Measurements from ENCODE around the gene KIAA1217.

KIAA1217 gene

DNA sequence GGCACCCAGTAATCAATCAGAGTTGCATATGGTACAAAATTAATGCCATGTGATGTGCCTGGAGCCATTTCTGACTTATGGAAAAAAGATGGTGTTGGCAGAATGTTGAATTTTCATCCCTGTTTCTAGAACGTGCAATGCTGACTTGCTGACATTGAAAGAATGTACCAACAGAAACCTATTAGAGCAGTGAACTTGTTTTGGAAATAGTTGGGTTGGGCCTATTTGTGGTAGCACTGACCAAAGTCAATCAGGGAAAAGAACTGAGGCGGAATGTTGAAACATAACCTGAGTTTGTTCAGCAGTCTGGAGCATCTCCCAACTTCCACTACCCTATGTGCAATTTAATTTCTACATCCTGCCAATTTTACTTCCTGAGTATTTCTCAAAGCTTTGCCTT, 11.7 kb upstream of the KIAA1217 start:
- no peak overlapping the region for H3K4me3 ChIP-seq (ENCODE audit: control insufficient read depth, low read depth, low read length)
- no peak for TF ChIP-seq CTCF (IDR thresholded peaks at IDR 0.05; ENCODE audit: control insufficient read depth, insufficient read depth, low read depth, low read length, missing control alignments)
- no peak for DNase-seq (ENCODE audit: low read depth)

DNA sequence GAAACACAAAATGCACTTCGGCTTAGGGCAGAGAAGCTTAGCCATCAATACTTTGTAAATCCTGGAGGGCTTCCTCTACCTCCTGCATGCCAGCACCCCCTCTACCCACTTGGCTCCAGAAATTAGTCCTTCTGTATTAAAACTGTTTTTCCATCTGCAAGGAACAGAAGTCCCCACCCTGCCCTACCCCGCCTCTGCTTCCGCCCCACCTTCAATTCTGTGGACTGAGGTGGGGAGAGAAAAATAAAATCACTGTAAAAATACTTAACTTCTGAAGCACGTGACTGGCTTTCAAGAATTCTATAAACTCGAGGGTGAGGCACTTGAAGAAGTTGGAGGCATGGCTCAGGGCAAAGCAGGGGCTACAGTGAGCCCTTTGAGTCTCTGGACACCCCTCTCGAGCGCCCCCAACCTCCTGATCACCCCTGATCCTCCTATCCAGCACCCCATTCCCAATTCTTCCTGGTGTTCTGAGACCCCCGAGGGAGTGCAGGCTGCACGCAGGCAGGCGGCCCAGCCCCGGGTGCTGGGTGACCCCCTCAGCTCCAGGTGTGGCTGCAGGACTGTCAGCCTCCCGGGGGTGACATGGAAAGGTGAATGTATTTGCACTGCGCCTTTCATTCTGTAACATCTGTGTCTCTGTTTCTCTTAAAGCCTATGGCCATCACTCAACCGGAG, 7.3 kb upstream of the KIAA1217 start:
- DNase-seq (ENCODE audit: low read depth) = no peak
- H3K4me3 ChIP-seq (ENCODE audit: control insufficient read depth, low read depth, low read length) = no peak overlapping the region
- no peak for TF ChIP-seq CTCF (IDR thresholded peaks at IDR 0.05; ENCODE audit: control insufficient read depth, insufficient read depth, low read depth, low read length, missing control alignments)

DNA sequence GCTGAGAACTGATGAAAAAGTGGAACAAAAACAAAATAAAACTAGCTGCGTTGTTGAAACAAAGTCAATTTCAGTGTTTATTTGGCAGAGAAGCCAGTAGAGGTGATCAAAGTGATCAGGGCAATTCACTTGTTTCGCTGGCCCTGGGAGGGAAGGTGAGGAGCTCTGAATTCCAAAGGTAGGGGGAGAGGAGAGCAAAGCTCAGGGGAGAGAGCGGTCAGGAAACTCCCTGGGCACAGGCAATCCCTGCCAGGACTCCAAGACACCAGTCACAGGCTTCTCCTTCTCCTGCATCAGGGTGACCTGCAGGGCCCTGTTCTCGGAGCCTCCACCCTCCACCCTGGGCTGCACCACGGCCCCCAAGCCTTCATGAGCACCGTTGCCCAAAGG, 6.8 kb upstream of the KIAA1217 start:
- no peak for TF ChIP-seq CTCF (IDR thresholded peaks at IDR 0.05; ENCODE audit: control insufficient read depth, insufficient read depth, low read depth, low read length, missing control alignments)
- no peak for DNase-seq (ENCODE audit: low read depth)
- no peak overlapping the region for H3K4me3 ChIP-seq (ENCODE audit: control insufficient read depth, low read depth, low read length)

- DNase-seq (ENCODE audit: low read depth) = no peak
- H3K4me3 ChIP-seq (ENCODE audit: control insufficient read depth, low read depth, low read length) = no peak overlapping the region
- no peak for TF ChIP-seq CTCF (IDR thresholded peaks at IDR 0.05; ENCODE audit: control insufficient read depth, insufficient read depth, low read depth, low read length, missing control alignments)
Measured at GRCh38 chr10:24205821-24206220, 3.1 kb upstream of the KIAA1217 start.

- H3K4me3 ChIP-seq (ENCODE audit: control insufficient read depth, low read depth, low read length) = no peak overlapping the region
- no peak for DNase-seq (ENCODE audit: low read depth)
- no peak for TF ChIP-seq CTCF (IDR thresholded peaks at IDR 0.05; ENCODE audit: control insufficient read depth, insufficient read depth, low read depth, low read length, missing control alignments)
Measured at GRCh38 chr10:24206334-24206733, 2.6 kb upstream of the KIAA1217 start.

DNA sequence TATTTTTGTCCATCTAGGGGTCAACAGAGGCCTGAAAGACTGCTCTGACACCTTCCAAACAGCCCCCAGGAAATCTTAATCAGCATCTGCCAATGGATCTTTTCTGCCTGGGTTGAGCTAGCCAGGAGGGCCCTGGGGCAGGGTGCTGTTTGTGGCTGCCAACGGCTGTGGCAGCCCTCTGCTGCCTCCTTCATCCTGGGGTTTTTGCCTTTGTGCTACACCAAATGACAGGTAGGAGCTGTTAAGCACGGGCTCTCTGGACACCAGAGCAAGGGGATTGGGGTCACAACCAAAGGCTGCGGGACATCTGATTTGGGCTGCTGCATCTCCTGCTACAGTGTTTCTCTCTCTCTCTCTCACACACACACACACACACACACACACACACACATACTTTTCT, 2.0 kb upstream of the KIAA1217 start:
- no peak for DNase-seq (ENCODE audit: low read depth)
- no peak overlapping the region for H3K4me3 ChIP-seq (ENCODE audit: control insufficient read depth, low read depth, low read length)
- TF ChIP-seq CTCF (IDR thresholded peaks at IDR 0.05; ENCODE audit: control insufficient read depth, insufficient read depth, low read depth, low read length, missing control alignments) = no peak

DNA sequence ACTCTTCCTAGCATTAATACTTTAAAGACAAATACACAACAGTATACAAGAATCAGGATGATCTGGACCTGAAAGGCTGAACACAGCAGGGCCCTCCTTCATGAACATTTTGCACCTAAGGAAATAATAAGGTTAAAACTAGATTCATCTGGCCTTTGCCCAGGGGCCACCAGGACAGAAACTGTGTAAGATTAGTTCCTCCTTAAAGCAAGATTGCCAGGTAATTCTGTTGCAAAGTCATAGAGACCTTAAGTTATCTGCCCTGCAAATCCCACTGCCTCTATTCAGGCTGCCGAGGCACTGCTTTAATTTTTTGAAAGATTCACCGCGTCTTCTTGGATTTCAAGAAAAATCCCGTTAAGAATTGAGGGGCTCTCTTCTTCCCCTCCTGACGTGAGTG, 1.6 kb upstream of the KIAA1217 start:
- no peak overlapping the region for H3K4me3 ChIP-seq (ENCODE audit: control insufficient read depth, low read depth, low read length)
- no peak for TF ChIP-seq CTCF (IDR thresholded peaks at IDR 0.05; ENCODE audit: control insufficient read depth, insufficient read depth, low read depth, low read length, missing control alignments)
- no peak for DNase-seq (ENCODE audit: low read depth)
